SIG-M5 treated with dmso at 0.1 percent for 504 hours (cell line): ENCODE measurements around the gene MFRP.
A peak's percentile ranks its signal among the peaks of the same experiment; 100 is the strongest.

Experiments
- DNase-seq: peaks from one replicate; lab custom pipeline; 2025; ENCODE audit not compliant: unreplicated experiment; lab: John Stamatoyannopoulos, UW

The MFRP gene

GRCh38 chr11:119319136-119319699 is 27.3 kb downstream of the MFRP start:
- DNase-seq, result no peak

DNA sequence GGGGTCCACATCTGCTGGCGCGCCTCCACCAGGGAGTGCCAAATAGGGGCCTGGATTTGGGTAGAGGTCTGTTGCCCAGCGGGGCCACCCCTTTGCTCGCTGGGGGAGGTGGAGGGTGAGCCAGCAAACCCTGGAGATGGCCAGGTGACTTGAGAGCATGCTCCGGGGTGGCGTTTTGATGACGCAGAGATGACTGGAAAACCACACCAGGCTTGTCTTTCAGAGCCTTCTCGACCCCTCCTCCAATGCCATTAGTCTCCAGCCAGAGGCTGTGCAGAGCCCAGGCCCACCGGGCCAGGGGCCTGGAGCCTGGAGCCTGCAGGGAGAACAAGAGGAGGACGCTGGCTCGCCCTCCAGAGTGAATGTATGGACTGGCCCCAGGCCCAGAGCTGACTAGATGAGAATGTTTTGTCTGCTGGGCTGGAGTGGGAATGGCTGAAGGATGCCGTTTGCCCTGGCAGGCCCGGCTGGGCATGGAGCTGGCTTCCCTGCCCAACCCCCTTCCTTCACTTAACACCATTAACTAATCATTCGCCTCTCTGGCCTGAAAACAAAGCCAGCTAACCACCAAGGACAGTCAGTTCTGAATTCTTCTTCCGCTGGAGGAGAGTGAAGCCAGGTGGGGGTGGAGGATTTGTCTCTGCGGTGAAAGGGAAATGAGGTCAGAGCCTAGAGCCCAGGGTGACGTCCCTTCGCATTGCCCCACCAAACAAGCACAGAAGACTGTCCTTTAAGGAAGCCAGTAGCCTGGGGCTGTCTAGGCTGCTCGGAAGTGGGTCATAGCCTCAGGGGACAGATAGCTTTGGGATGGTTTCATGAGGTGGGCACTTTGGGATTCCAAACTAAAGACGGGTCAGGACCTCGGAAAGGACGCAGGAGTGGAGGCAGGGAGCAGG is 28.0 kb downstream of the MFRP start:
- no peak for DNase-seq

- DNase-seq, result peak; percentile 5
These were observed 28.8 kb downstream of the MFRP start for GRCh38 chr11:119317592-119318239.

- DNase-seq, result no peak
These were observed 29.5 kb downstream of the MFRP start, which contains the start of gene MCAM for GRCh38 chr11:119316729-119317591. MCAM (minus strand) TSS chr11:119317130; CDS start chr11:119317101, 29 bp downstream.

- no peak for DNase-seq
These were observed 30.3 kb downstream of the MFRP start for GRCh38 chr11:119316016-119316728.

- no peak for DNase-seq
These were observed 31.1 kb downstream of the MFRP start for GRCh38 chr11:119315131-119316015.

- no peak for DNase-seq
These were observed 31.8 kb downstream of the MFRP start for GRCh38 chr11:119314726-119315125.

- DNase-seq, result no peak
These were observed 35.8 kb downstream of the MFRP start for GRCh38 chr11:119310682-119311052.

GRCh38 chr11:119309953-119310681 is 36.4 kb downstream of the MFRP start:
- DNase-seq, result no peak

- DNase-seq, result no peak
These were observed 37.1 kb downstream of the MFRP start for GRCh38 chr11:119309411-119309810.

GRCh38 chr11:119307974-119308373 is 38.5 kb downstream of the MFRP start:
- no peak for DNase-seq

DNA sequence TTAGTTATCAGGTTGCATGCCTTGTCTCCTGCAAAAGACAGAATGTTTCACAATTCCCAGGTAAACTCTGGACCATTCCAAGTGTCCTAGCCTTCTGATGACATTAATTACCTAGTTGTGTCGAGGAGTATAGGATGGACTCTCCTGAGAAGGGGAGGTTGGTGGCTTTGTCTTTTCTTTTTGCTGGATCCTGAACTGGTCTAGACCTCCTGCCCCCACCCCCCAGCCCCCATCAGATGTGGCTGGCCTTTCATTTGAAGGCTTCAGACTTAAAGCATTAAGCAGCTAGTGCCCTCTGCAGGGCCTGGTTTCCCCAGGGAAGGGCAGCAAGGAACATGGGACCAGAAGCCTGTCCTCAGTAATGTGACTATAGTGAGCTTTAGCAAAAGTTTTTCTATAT is 39.3 kb downstream of the MFRP start:
- no peak for DNase-seq

DNA sequence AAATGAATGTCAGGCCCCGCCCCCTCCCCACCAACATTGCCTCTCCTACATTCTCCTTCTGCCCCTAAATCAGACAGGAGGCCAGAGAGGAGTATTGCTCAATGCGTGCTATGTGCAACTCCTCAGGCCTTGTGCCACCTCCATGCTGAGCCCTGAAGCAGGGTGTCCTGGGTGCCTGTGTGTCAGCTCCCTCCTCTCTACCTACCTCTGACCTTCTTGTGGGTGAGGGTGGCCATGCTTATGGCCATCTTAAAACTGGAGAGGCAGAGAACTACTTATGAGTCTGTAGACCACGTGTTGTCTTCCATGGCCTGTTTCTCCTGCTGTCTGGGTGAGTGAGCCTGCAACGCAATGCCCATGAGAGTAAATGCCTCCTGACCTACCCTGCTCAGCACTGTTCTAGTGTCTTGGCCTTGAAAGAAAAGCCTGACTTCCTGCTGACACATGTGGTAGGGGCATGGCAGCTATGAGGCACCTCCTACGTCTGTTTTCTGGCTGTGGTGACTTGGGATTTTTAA is 40.1 kb downstream of the MFRP start:
- peak; percentile 45 for DNase-seq

DNA sequence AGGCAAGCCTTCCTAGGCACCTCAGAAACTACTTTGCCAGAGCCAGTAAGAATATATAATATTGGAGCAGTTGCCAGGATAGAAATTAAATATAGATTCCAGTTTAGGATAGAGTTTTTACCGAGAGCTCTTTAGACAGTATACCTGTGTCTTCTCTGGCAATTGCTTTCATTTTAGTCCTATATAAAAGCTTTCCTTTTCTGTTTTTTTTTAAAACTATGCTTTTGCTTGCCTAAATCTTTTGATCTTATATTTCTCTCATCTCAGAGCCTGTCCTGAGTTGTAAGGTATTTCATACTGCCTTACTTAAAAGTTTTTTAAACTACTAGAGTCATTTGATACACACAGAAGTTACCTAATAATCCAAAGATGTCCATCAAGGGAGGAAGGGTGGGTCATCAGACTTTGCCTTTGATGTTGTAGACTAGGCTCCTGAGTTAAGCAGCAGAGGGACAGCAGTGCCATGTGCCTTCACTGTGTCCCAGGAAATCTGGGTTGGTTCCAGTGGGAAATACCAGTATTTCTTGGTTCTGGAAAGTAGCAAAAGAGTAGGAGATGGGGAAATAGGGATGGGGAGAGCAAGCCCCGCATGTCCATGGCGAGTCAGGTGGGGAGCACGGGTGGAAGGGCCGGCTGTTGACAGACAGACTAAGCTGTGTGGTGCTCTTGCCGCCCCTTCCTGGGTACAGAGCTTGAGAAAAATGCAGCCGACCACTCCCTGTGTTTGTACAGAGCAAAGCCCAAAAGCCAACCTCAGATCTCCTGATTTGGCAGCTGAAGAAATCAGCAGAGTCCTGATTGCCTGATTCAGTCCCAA is 40.7 kb downstream of the MFRP start:
- no peak for DNase-seq

GRCh38 chr11:119303227-119303718 is 43.2 kb downstream of the MFRP start:
- DNase-seq, result no peak

DNA sequence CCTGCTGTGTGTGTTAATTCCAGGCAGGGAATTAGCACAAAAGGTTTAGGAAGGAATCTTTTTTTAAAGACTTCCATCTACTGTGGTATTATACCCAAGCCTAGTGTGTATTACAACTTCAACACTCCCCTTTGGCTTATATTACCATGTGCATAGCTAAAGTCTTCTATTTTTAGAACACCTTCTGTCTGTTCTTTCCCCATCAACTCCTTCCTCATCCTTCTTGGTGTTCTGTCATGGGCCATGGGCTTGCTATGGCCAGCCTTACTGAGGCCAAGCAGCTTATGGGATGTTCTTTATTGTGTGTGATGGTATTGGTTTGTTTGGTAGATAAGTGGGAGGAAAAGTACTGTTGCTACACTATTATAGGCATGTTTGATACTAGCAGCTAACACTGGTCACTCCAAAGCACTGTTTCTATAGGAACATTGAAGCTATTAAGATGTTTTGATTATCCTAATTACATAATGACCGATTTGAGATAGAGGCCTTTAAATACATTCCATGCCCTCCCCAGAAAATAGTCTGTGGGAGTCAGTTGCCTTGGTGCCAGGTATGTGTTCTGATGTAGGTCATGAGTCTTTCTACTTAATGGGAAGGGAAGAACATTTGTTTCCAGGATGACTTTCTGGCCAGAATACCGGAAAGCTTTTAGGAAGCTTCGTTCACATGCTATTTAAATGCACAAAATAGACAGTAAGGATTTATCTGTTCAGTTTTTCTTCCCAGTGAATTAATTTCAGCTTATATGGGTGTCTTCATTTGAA is 46.1 kb downstream of the MFRP start:
- DNase-seq, result no peak

GRCh38 chr11:119299416-119299815 is 47.1 kb downstream of the MFRP start:
- DNase-seq, result no peak
